ENCODE measurements around the gene FKBP2. TPM values are rescaled to one million over a fixed set of nuclear protein-coding genes. Genes with fewer than 3 reads are reported as not detected.

The FKBP2 gene
- total RNA-seq, 1 donor from 2014 or later = 54.7 TPM

- Mint-ChIP-seq H3K27me3 (ENCODE audit: unreplicated experiment) (no peaks in the 10 kb centered on the region), H3K4me1 (ENCODE audit: unreplicated experiment) (peaks cover 6% of the 10 kb centered on the region), H3K4me3 (ENCODE audit: unreplicated experiment) (no peak overlapping the region), H3K9me3 (ENCODE audit: unreplicated experiment) (no peaks in the 10 kb centered on the region), H3K36me3 (ENCODE audit: unreplicated experiment) (peaks cover 16% of the 10 kb centered on the region), H3K27ac (ENCODE audit: unreplicated experiment) (no peak overlapping the region)
- DNase-seq (ENCODE audit: extremely low spot score, unreplicated experiment) = no peak
- no peak for TF ChIP-seq CTCF (IDR thresholded peaks at IDR 0.05)
These were observed 18.1 kb downstream of the FKBP2 start for GRCh38 chr11:64258946-64259532.

GRCh38 chr11:64259533-64260067 lies 18.7 kb downstream of the FKBP2 start:
- TF ChIP-seq CTCF (IDR thresholded peaks at IDR 0.05) = no peak
- Mint-ChIP-seq H3K9me3 (ENCODE audit: unreplicated experiment) (no peaks in the 10 kb centered on the region), H3K4me3 (ENCODE audit: unreplicated experiment) (no peak overlapping the region), H3K27ac (ENCODE audit: unreplicated experiment) (no peak overlapping the region), H3K4me1 (ENCODE audit: unreplicated experiment) (peaks cover 5% of the 10 kb centered on the region), H3K36me3 (ENCODE audit: unreplicated experiment) (peaks cover 16% of the 10 kb centered on the region), H3K27me3 (ENCODE audit: unreplicated experiment) (no peaks in the 10 kb centered on the region)
- DNase-seq (ENCODE audit: extremely low spot score, unreplicated experiment) = no peak

- no peak for TF ChIP-seq CTCF (IDR thresholded peaks at IDR 0.05)
- Mint-ChIP-seq H3K4me1 (ENCODE audit: unreplicated experiment) (peaks cover 5% of the 10 kb centered on the region), H3K27me3 (ENCODE audit: unreplicated experiment) (no peaks in the 10 kb centered on the region), H3K36me3 (ENCODE audit: unreplicated experiment) (peaks cover 16% of the 10 kb centered on the region), H3K4me3 (ENCODE audit: unreplicated experiment) (no peak overlapping the region), H3K9me3 (ENCODE audit: unreplicated experiment) (no peaks in the 10 kb centered on the region), H3K27ac (ENCODE audit: unreplicated experiment) (no peak overlapping the region)
- DNase-seq (ENCODE audit: extremely low spot score, unreplicated experiment) = no peak
These were observed 19.3 kb downstream of the FKBP2 start for GRCh38 chr11:64260147-64260708.

GRCh38 chr11:64261556-64262080 lies 20.7 kb downstream of the FKBP2 start:
- Mint-ChIP-seq H3K27me3 (ENCODE audit: unreplicated experiment) (no peaks in the 10 kb centered on the region), H3K9me3 (ENCODE audit: unreplicated experiment) (no peaks in the 10 kb centered on the region), H3K4me1 (ENCODE audit: unreplicated experiment) (peaks cover 5% of the 10 kb centered on the region), H3K36me3 (ENCODE audit: unreplicated experiment) (peaks cover 16% of the 10 kb centered on the region), H3K27ac (ENCODE audit: unreplicated experiment) (no peak overlapping the region), H3K4me3 (ENCODE audit: unreplicated experiment) (no peak overlapping the region)
- TF ChIP-seq CTCF (IDR thresholded peaks at IDR 0.05) = no peak
- DNase-seq (ENCODE audit: extremely low spot score, unreplicated experiment) = no peak

- Mint-ChIP-seq H3K9me3 (ENCODE audit: unreplicated experiment) (no peaks in the 10 kb centered on the region), H3K36me3 (ENCODE audit: unreplicated experiment) (peaks cover 16% of the 10 kb centered on the region), H3K4me3 (ENCODE audit: unreplicated experiment) (no peak overlapping the region), H3K4me1 (ENCODE audit: unreplicated experiment) (peaks cover 5% of the 10 kb centered on the region), H3K27ac (ENCODE audit: unreplicated experiment) (no peak overlapping the region), H3K27me3 (ENCODE audit: unreplicated experiment) (no peaks in the 10 kb centered on the region)
- no peak for DNase-seq (ENCODE audit: extremely low spot score, unreplicated experiment)
- TF ChIP-seq CTCF (IDR thresholded peaks at IDR 0.05) = no peak
These were observed 21.5 kb downstream of the FKBP2 start for GRCh38 chr11:64262271-64263002.

Data from osteocyte (in vitro differentiated cells).